ENCODE measurements around the gene ALG10B. TPM values are rescaled to one million over a fixed set of nuclear protein-coding genes. Genes with fewer than 3 reads are reported as not detected.

The ALG10B gene
- total and polyA plus RNA-seq, 9 of the 15 experiments (the other 6 are each of a cell fraction or from before 2014, with no cell fraction given): 0.34 to 3.3 (median 2.0) TPM

DNA sequence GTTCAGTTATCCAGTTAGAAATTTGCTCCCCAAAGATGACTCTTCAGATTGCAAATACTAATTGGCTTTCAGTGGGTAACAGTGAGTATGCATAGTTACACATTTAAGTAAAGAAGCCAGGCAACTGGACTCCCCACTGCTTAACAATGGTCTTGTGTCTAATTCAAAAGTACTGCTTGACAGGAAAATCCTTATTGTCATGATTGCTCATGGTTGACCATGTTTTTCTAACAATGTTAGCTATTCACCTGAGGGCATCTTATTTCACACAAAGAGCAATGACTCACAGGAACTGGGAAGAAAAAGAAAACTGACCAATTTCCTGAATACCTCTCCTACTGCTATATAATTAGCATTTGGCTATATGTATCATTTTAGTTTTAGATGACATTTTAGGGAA, 33.7 kb upstream of the ALG10B start:
- ATAC-seq: no peak
- POLR2A ChIA-PET: no interaction called here
- no peak overlapping the region for H3K4me3 ChIP-seq
- no peak overlapping the region for H3K27ac ChIP-seq (ENCODE audit: extremely low read depth, low read depth, low read length)
- H3K36me3 ChIP-seq (ENCODE audit: control insufficient read depth, insufficient read depth, low read length): no peaks in the 10 kb centered on the region
- no peaks in the 10 kb centered on the region for H4K20me1 ChIP-seq (replicated peaks; ENCODE audit: control insufficient read depth, insufficient read depth, low read length)
- no peak overlapping the region for H2AFZ ChIP-seq (ENCODE audit: low read depth, low read length)
- no peaks in the 10 kb centered on the region for H3K27me3 ChIP-seq (ENCODE audit: control insufficient read depth in 2 of 2, insufficient read depth in 2 of 2, low read length in 2 of 2)
- no peaks in the 10 kb centered on the region for H3K9me3 ChIP-seq (replicated peaks; ENCODE audit: control insufficient read depth, insufficient read depth, low read depth, low read length)
- FAIRE-seq: no peak
- H3K79me2 ChIP-seq (ENCODE audit: control insufficient read depth, insufficient read depth, low read length): no peaks in the 10 kb centered on the region
- H3K9ac ChIP-seq (ENCODE audit: insufficient read depth in 1 of 2, low read depth in 2 of 2, low read length in 2 of 2): no peak overlapping the region
- H3K9me1 ChIP-seq (ENCODE audit: control insufficient read depth, insufficient read depth, low read length): no peaks in the 10 kb centered on the region
- in situ Hi-C loops (cut with MboI): no loop called here
- no peak for DNase-seq (ENCODE audit: extremely low read depth in 1 of 4, low spot score in 3 of 4)
- intact Hi-C loops (cut with micrococcal nuclease): no loop called here
- no TSS peak for BruUV-seq (replicated peaks)
- CTCF ChIA-PET (ENCODE audit: low intra/inter-chr PET ratio): no interaction called here
- no peaks in the 10 kb centered on the region for H3K4me1 ChIP-seq (replicated peaks in 1 of 2; ENCODE audit: control insufficient read depth in 2 of 2, insufficient read depth in 2 of 2, low read length in 2 of 2)
- H3K4me2 ChIP-seq (ENCODE audit: insufficient read depth, low read length): no peak overlapping the region
- TF ChIP-seq SIRT6 (IDR thresholded peaks at IDR 0.05; ENCODE audit: low read depth, low read length) (no peak), ASH1L (IDR thresholded peaks at IDR 0.05; ENCODE audit: borderline replicate concordance, low read depth, partially characterized antibody) (no peak), BRD9 (IDR thresholded peaks at IDR 0.05; ENCODE audit: low read depth, partially characterized antibody) (no peak), ZNF644 (tag; IDR thresholded peaks at IDR 0.05; ENCODE audit: low read depth) (no peak), TRIM28 (IDR thresholded peaks at IDR 0.05) (no peak), RBM17 (IDR thresholded peaks at IDR 0.05; ENCODE audit: borderline replicate concordance, low read depth, low read length) (no peak), NR2F6 (CRISPR knock-in tag; IDR thresholded peaks at IDR 0.05) (no peak), TGIF2 (CRISPR knock-in tag; IDR thresholded peaks at IDR 0.05) (no peak), ZNF707 (CRISPR knock-in tag; conservative IDR thresholded peaks at IDR 0.05) (no peak), FOXA1 (IDR thresholded peaks at IDR 0.05; ENCODE audit: borderline replicate concordance) (no peak), L3MBTL2 (IDR thresholded peaks at IDR 0.05) (no peak)
- TF ChIP-seq, protein P1, sequence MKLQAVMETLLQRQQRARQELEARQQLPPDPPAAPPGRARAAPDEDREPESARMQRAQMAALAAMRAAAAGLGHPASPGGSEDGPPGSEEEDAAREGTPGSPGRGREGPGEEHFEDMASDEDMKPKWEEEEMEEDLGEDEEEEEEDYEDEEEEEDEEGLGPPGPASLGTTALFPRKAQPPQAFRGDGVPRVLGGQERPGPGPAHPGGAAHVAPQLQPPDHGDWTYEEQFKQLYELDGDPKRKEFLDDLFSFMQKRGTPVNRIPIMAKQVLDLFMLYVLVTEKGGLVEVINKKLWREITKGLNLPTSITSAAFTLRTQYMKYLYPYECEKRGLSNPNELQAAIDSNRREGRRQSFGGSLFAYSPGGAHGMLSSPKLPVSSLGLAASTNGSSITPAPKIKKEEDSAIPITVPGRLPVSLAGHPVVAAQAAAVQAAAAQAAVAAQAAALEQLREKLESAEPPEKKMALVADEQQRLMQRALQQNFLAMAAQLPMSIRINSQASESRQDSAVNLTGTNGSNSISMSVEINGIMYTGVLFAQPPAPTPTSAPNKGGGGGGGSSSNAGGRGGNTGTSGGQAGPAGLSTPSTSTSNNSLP (IDR thresholded peaks at IDR 0.05; ENCODE audit: borderline replicate concordance, low read depth, low read length): no peak
- TF ChIP-seq, protein P2, sequence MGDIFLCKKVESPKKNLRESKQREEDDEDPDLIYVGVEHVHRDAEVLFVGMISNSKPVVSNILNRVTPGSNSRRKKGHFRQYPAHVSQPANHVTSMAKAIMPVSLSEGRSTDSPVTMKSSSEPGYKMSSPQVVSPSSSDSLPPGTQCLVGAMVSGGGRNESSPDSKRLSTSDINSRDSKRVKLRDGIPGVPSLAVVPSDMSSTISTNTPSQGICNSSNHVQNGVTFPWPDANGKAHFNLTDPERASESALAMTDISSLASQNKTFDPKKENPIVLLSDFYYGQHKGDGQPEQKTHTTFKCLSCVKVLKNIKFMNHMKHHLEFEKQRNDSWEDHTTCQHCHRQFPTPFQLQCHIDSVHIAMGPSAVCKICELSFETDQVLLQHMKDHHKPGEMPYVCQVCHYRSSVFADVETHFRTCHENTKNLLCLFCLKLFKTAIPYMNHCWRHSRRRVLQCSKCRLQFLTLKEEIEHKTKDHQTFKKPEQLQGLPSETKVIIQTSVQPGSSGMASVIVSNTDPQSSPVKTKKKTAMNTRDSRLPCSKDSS (IDR thresholded peaks at IDR 0.05; ENCODE audit: low read depth, partially characterized antibody): no peak
- TF ChIP-seq, protein P3, sequence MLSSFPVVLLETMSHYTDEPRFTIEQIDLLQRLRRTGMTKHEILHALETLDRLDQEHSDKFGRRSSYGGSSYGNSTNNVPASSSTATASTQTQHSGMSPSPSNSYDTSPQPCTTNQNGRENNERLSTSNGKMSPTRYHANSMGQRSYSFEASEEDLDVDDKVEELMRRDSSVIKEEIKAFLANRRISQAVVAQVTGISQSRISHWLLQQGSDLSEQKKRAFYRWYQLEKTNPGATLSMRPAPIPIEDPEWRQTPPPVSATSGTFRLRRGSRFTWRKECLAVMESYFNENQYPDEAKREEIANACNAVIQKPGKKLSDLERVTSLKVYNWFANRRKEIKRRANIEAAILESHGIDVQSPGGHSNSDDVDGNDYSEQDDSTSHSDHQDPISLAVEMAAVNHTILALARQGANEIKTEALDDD (IDR thresholded peaks at IDR 0.05): no peak
- TF ChIP-seq, protein P4, sequence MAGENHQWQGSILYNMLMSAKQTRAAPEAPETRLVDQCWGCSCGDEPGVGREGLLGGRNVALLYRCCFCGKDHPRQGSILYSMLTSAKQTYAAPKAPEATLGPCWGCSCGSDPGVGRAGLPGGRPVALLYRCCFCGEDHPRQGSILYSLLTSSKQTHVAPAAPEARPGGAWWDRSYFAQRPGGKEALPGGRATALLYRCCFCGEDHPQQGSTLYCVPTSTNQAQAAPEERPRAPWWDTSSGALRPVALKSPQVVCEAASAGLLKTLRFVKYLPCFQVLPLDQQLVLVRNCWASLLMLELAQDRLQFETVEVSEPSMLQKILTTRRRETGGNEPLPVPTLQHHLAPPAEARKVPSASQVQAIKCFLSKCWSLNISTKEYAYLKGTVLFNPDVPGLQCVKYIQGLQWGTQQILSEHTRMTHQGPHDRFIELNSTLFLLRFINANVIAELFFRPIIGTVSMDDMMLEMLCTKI (IDR thresholded peaks at IDR 0.05; ENCODE audit: partially characterized antibody): no peak

Measured in K562 (cell line).